Endometrium (tissue), 2 donors: ENCODE results near the gene NAT8L.

ENCODE experiments used
- FAIRE-seq: peaks from 2 replicates; lab custom pipeline; 2012; peaks lifted over from hg19 to GRCh38; lab: Jason Lieb, UNC
- donor health status: control.
- donor health status: control.

NAT8L gene

GRCh38 chr4:2075987-2076907, 17.1 kb downstream of the NAT8L start:
- FAIRE-seq, result no peak

- no peak for FAIRE-seq
Measured at GRCh38 chr4:2076908-2077536, 17.9 kb downstream of the NAT8L start.

- no peak for FAIRE-seq
Measured at GRCh38 chr4:2077537-2078460, 18.7 kb downstream of the NAT8L start.

GRCh38 chr4:2078584-2078983, 19.5 kb downstream of the NAT8L start:
- FAIRE-seq, result no peak

GRCh38 chr4:2079006-2079405, 19.9 kb downstream of the NAT8L start:
- no peak for FAIRE-seq

- no peak for FAIRE-seq
Measured at GRCh38 chr4:2079926-2080325, 20.8 kb downstream of the NAT8L start.

- FAIRE-seq, result no peak
Measured at GRCh38 chr4:2080429-2081300, 21.5 kb downstream of the NAT8L start.

- no peak for FAIRE-seq
Measured at GRCh38 chr4:2081540-2081939, 22.4 kb downstream of the NAT8L start.

GRCh38 chr4:2082118-2082517, 23.0 kb downstream of the NAT8L start:
- FAIRE-seq, result no peak

- no peak for FAIRE-seq
Measured at GRCh38 chr4:2082627-2083026, 23.5 kb downstream of the NAT8L start.

GRCh38 chr4:2083116-2083825, 24.1 kb downstream of the NAT8L start:
- no peak for FAIRE-seq

GRCh38 chr4:2083826-2084160, 24.7 kb downstream of the NAT8L start:
- no peak for FAIRE-seq

- no peak for FAIRE-seq
Measured at GRCh38 chr4:2084316-2084715, 25.2 kb downstream of the NAT8L start.

- FAIRE-seq, result no peak
Measured at GRCh38 chr4:2085496-2085901, 26.4 kb downstream of the NAT8L start.

GRCh38 chr4:2087170-2087569, 28.0 kb downstream of the NAT8L start:
- FAIRE-seq, result no peak

GRCh38 chr4:2089222-2089621, 30.1 kb downstream of the NAT8L start:
- FAIRE-seq, result no peak

- no peak for FAIRE-seq
Measured at GRCh38 chr4:2090642-2091041, 31.5 kb downstream of the NAT8L start.

- FAIRE-seq, result no peak
Measured at GRCh38 chr4:2091990-2092668, 33.0 kb downstream of the NAT8L start.

GRCh38 chr4:2092669-2093053, 33.5 kb downstream of the NAT8L start:
- no peak for FAIRE-seq

GRCh38 chr4:2093265-2093664, 34.1 kb downstream of the NAT8L start:
- no peak for FAIRE-seq
